HG03175 (cell line): ENCODE results near the gene FDXR.

Experiments used
- ATAC-seq: cut with Tn5 transposase; IDR thresholded peaks from one replicate; pipeline ENCODE4 v1.9.1; 2021; ENCODE audit warnings: mild to moderate bottlenecking, moderate library complexity; ENCODE audit not compliant: unreplicated experiment

The FDXR gene

DNA sequence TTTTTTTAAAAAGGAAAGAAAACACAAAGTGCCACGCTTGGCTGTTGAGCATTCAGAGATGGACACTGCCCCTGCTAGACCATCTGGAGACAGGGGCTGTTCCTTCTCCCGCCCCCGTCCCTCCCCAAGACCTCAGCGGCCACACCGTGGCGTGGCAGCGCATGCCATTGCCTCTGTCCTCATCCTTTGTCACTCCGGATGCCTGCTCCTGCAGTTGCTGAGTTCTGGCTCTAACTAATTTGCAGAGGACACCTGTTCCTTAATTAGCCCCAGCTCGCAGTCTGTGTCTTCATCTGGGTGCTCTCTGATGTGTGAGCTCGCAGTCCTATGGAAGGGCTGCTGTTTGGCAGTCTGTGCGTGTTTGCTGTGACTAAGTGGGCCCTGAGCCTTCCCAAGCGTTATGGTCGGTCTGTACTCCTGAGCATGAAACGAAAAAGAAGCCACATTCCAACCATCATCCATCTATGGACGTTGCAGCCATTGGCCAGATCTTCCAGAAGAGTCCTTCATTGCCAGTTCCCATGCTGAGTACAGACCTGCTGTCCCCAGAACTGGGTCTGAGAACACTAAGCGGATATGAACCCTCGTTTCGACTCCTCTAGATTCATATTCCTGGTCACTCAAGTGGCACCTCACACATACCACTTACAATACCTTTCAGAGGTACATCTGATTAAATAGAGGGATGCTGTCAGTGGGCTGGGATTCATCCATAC lies 55.7 kb downstream of the FDXR start:
- ATAC-seq: no peak

- ATAC-seq: no peak
These were observed 57.0 kb downstream of the FDXR start for GRCh38 chr17:74815550-74816370.

- no peak for ATAC-seq
These were observed 57.7 kb downstream of the FDXR start for GRCh38 chr17:74815067-74815466.

DNA sequence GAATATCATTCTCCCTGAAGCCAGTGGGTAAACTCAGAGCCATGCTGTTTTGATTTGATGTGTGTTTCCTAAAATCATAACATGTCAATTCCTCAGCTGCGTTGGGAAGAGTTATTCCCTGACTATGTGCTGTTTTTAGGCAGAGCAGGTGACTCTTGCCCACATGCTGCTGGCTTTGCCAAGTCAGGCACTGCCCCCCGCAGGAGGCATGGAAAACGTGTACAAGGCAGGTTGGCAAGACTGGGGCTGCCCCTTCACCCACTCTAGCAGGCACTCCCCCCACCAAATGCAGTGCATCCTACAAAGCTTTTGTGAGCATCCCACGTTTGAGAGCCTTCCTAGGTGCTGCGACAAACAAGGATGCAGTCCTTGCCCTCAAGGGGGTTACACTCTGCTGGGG lies 58.3 kb downstream of the FDXR start:
- no peak for ATAC-seq
